ENCODE measurements around the gene CFAP46.

- TF ChIP-seq CTCF (conservative IDR thresholded peaks at IDR 0.05; ENCODE audit: low read length) = no peak
- no peak for TF ChIP-seq EZH2phosphoT487 (IDR thresholded peaks at IDR 0.05; ENCODE audit: borderline replicate concordance)
These were observed 156.5 kb downstream of the CFAP46 start, which contains the start of gene NKX6-2 for GRCh38 chr10:132785723-132786475.
